Progenitor cell of endocrine pancreas (in vitro differentiated cells): ENCODE measurements around the gene HGS. TPM values are rescaled to one million over a fixed set of nuclear protein-coding genes. Genes with fewer than 3 reads are reported as not detected.
"Not testable (repeated sequence)": the region's sequence is repeated elsewhere in the genome, so short reads cannot be mapped to it uniquely, and the experiment has no call there.

ENCODE experiments used
- DNase-seq: peaks from one replicate; pipeline ENCODE4 v3.0.0; 2021; ENCODE audit warnings: low spot score; ENCODE audit not compliant: unreplicated experiment
- H3K27ac Mint-ChIP-seq: 2 replicates; pipeline ENCODE4 v1.8.0; 2021; ENCODE audit warnings: mild to moderate bottlenecking, moderate library complexity, mixed read lengths
- H3K27me3 Mint-ChIP-seq: 2 replicates; pipeline ENCODE4 v1.8.0; 2021; ENCODE audit warnings: mixed read lengths
- H3K36me3 Mint-ChIP-seq: 2 replicates; pipeline ENCODE4 v1.8.0; 2022; ENCODE audit warnings: mixed read lengths; ENCODE audit not compliant: insufficient read depth
- H3K4me1 Mint-ChIP-seq: 2 replicates; pipeline ENCODE4 v1.8.0; 2021; ENCODE audit warnings: low read depth, mixed read lengths
- H3K4me3 Mint-ChIP-seq: 2 replicates; pipeline ENCODE4 v1.8.0; 2021; ENCODE audit warnings: low read depth, mild to moderate bottlenecking, moderate library complexity, mixed read lengths
- H3K9me3 Mint-ChIP-seq: 2 replicates; pipeline ENCODE4 v1.8.0; 2021; ENCODE audit warnings: low read depth, mixed read lengths
- CTCF ChIP-seq: fragments of 200-600 bp; sonication (generic); IDR thresholded peaks from one replicate; pipeline ENCODE4 v1.5.0; 2021; ENCODE audit warnings: antibody characterized with exemption, mild to moderate bottlenecking; ENCODE audit not compliant: unreplicated experiment
- total RNA-seq: library from RNA; stranded (reverse); gene quantifications from 2 replicates; pipeline ENCODE4 v1.2.1, GENCODE V29; 2021

The HGS gene
- total RNA-seq, 1 donor from 2014 or later: 127 TPM

GRCh38 chr17:81734405-81735263 lies 50.8 kb downstream of the HGS start:
- no peak for DNase-seq
- peaks cover 19% of the 10 kb centered on the region for H3K27me3 Mint-ChIP-seq
- no peaks in the 10 kb centered on the region for H3K4me1 Mint-ChIP-seq
- no peak for TF ChIP-seq CTCF
- H3K27ac Mint-ChIP-seq: no peak overlapping the region
- H3K9me3 Mint-ChIP-seq: no peaks in the 10 kb centered on the region
- no peaks in the 10 kb centered on the region for H3K36me3 Mint-ChIP-seq
- no peak overlapping the region for H3K4me3 Mint-ChIP-seq

GRCh38 chr17:81735264-81736102 lies 51.7 kb downstream of the HGS start:
- no peak for DNase-seq
- no peak overlapping the region for H3K27ac Mint-ChIP-seq
- no peaks in the 10 kb centered on the region for H3K9me3 Mint-ChIP-seq

GRCh38 chr17:81737947-81738800 lies 54.4 kb downstream of the HGS start:
- no peak for DNase-seq
- no peaks in the 10 kb centered on the region for H3K9me3 Mint-ChIP-seq
- H3K27ac Mint-ChIP-seq: no peak overlapping the region
- TF ChIP-seq CTCF: no peak
- H3K27me3 Mint-ChIP-seq: peaks cover 11% of the 10 kb centered on the region
- H3K4me3 Mint-ChIP-seq: no peak overlapping the region
- no peaks in the 10 kb centered on the region for H3K4me1 Mint-ChIP-seq
- no peaks in the 10 kb centered on the region for H3K36me3 Mint-ChIP-seq

More at GRCh38 chr17:81735264-81736102, 51.7 kb downstream of the HGS start:
- Mint-ChIP-seq H3K27me3 (peaks cover 19% of the 10 kb centered on the region), H3K4me3 (no peak overlapping the region), H3K36me3 (no peaks in the 10 kb centered on the region), H3K4me1 (no peaks in the 10 kb centered on the region)
- no peak for TF ChIP-seq CTCF

GRCh38 chr17:81738801-81739393 lies 55.1 kb downstream of the HGS start:
- Mint-ChIP-seq H3K36me3 (no peaks in the 10 kb centered on the region), H3K27me3 (peaks cover 6% of the 10 kb centered on the region), H3K4me1 (no peaks in the 10 kb centered on the region), H3K4me3 (no peak overlapping the region), H3K27ac (no peak overlapping the region), H3K9me3 (no peaks in the 10 kb centered on the region)
- DNase-seq: no peak
- TF ChIP-seq CTCF: no peak

GRCh38 chr17:81739593-81739992 lies 55.8 kb downstream of the HGS start:
- H3K9me3 Mint-ChIP-seq, H3K36me3 Mint-ChIP-seq, H3K4me3 Mint-ChIP-seq: not testable (repeated sequence)

More at GRCh38 chr17:81739593-81739992, 55.8 kb downstream of the HGS start:
- not testable (repeated sequence) for H3K27me3 Mint-ChIP-seq, DNase-seq, H3K27ac Mint-ChIP-seq, H3K4me1 Mint-ChIP-seq
